ENCODE data around the gene CTAG2. TPM values are rescaled to one million over a fixed set of nuclear protein-coding genes. Genes with fewer than 3 reads are reported as not detected.
"Not testable (repeated sequence)": the region's sequence is repeated elsewhere in the genome, so short reads cannot be mapped to it uniquely, and the experiment has no call there.

Gene CTAG2
- total RNA-seq, 4 donors from 2014 or later: not detected

- H3K27ac ChIP-seq; DNase-seq; H3K36me3 ChIP-seq; H3K9me3 ChIP-seq; H3K27me3 ChIP-seq; H3K4me3 ChIP-seq; intact Hi-C loops (cut with DNase I; ENCODE audit: low total_unique reads); H3K4me1 ChIP-seq: not testable (repeated sequence)
These were observed 19.7 kb downstream of the CTAG2 start for GRCh38 chrX:154633661-154634060.

- DNase-seq; intact Hi-C loops (cut with DNase I; ENCODE audit: low total_unique reads); H3K27ac ChIP-seq; H3K4me1 ChIP-seq; H3K27me3 ChIP-seq; H3K9me3 ChIP-seq; H3K36me3 ChIP-seq; H3K4me3 ChIP-seq: not testable (repeated sequence)
These were observed 22.4 kb downstream of the CTAG2 start for GRCh38 chrX:154630949-154631348.

- H3K36me3 ChIP-seq; H3K4me1 ChIP-seq; H3K27ac ChIP-seq; DNase-seq; H3K27me3 ChIP-seq; H3K9me3 ChIP-seq; H3K4me3 ChIP-seq; intact Hi-C loops (cut with DNase I; ENCODE audit: low total_unique reads): not testable (repeated sequence)
These were observed 24.4 kb downstream of the CTAG2 start for GRCh38 chrX:154628960-154629359.

- DNase-seq; H3K4me1 ChIP-seq; H3K27me3 ChIP-seq; H3K27ac ChIP-seq; H3K4me3 ChIP-seq; H3K36me3 ChIP-seq; H3K9me3 ChIP-seq; intact Hi-C loops (cut with DNase I; ENCODE audit: low total_unique reads): not testable (repeated sequence)
These were observed 32.5 kb downstream of the CTAG2 start for GRCh38 chrX:154620767-154621414.

GRCh38 chrX:154619182-154619581 lies 34.2 kb downstream of the CTAG2 start, which contains the start of gene CTAG1B:
TSS of gene CTAG1B (minus strand) at chrX:154619282. CDS start at chrX:154619218, 64 bp downstream.
- H3K9me3 ChIP-seq; H3K27ac ChIP-seq; DNase-seq; H3K36me3 ChIP-seq; H3K4me3 ChIP-seq; H3K27me3 ChIP-seq; intact Hi-C loops (cut with DNase I; ENCODE audit: low total_unique reads); H3K4me1 ChIP-seq: not testable (repeated sequence)

- H3K36me3 ChIP-seq; H3K4me1 ChIP-seq; intact Hi-C loops (cut with DNase I; ENCODE audit: low total_unique reads); H3K27me3 ChIP-seq; H3K27ac ChIP-seq; DNase-seq; H3K4me3 ChIP-seq; H3K9me3 ChIP-seq: not testable (repeated sequence)
These were observed 39.8 kb downstream of the CTAG2 start for GRCh38 chrX:154613586-154613985.

GRCh38 chrX:154611146-154611545 lies 42.2 kb downstream of the CTAG2 start:
- H3K27ac ChIP-seq; H3K27me3 ChIP-seq; H3K36me3 ChIP-seq; H3K4me1 ChIP-seq; DNase-seq; H3K4me3 ChIP-seq; H3K9me3 ChIP-seq; intact Hi-C loops (cut with DNase I; ENCODE audit: low total_unique reads): not testable (repeated sequence)

- H3K4me1 ChIP-seq; H3K9me3 ChIP-seq; H3K27me3 ChIP-seq; intact Hi-C loops (cut with DNase I; ENCODE audit: low total_unique reads); DNase-seq; H3K36me3 ChIP-seq; H3K4me3 ChIP-seq; H3K27ac ChIP-seq: not testable (repeated sequence)
These were observed 44.6 kb downstream of the CTAG2 start for GRCh38 chrX:154608823-154609222.

- H3K9me3 ChIP-seq; DNase-seq; H3K27me3 ChIP-seq; H3K4me3 ChIP-seq; H3K4me1 ChIP-seq; intact Hi-C loops (cut with DNase I; ENCODE audit: low total_unique reads); H3K27ac ChIP-seq; H3K36me3 ChIP-seq: not testable (repeated sequence)
These were observed 45.4 kb downstream of the CTAG2 start for GRCh38 chrX:154607976-154608375.

GRCh38 chrX:154607370-154607769 lies 46.0 kb downstream of the CTAG2 start:
- TF ChIP-seq CTCF (IDR thresholded peaks at IDR 0.05): no peak
- TF ChIP-seq POLR2A (IDR thresholded peaks at IDR 0.05): no peak
- no peak overlapping the region for H3K4me3 ChIP-seq
- no peak overlapping the region for H3K27ac ChIP-seq
- no peak for DNase-seq
- H3K36me3 ChIP-seq: no peaks in the 10 kb centered on the region
- no peaks in the 10 kb centered on the region for H3K27me3 ChIP-seq
- intact Hi-C loops (cut with DNase I; ENCODE audit: low total_unique reads): no loop called here
- no peaks in the 10 kb centered on the region for H3K4me1 ChIP-seq
- no peaks in the 10 kb centered on the region for H3K9me3 ChIP-seq
